WTC11 (cell line): ENCODE data around the gene ATP2B2.

Experiments used
- CREB1 ChIP-seq: sonication (generic); formaldehyde crosslinking; IDR thresholded peaks from 2 replicates; pipeline ENCODE4 v1.8.0; 2023; ENCODE audit warnings: mild to moderate bottlenecking, missing genetic modification reagents
- ERG ChIP-seq: fragments of 250-450 bp; sonication (Bioruptor Pico); IDR thresholded peaks from 2 replicates; pipeline ENCODE4 v1.8.0; 2021; ENCODE audit warnings: mild to moderate bottlenecking
- NR3C1 ChIP-seq: sonication (generic); formaldehyde crosslinking; conservative IDR thresholded peaks from 2 replicates; pipeline ENCODE4 v1.8.1; 2023; ENCODE audit warnings: low read depth, mild to moderate bottlenecking, missing genetic modification reagents
- TCF7 ChIP-seq: sonication (generic); formaldehyde crosslinking; IDR thresholded peaks from 2 replicates; pipeline ENCODE4 v1.8.0; 2022; ENCODE audit warnings: mild to moderate bottlenecking, low read depth, missing genetic modification reagents, moderate library complexity
- USF1 ChIP-seq: sonication (generic); formaldehyde crosslinking; IDR thresholded peaks from 2 replicates; pipeline ENCODE4 v1.8.0; 2022; ENCODE audit warnings: mild to moderate bottlenecking, missing genetic modification reagents
- USF2 ChIP-seq: sonication (generic); formaldehyde crosslinking; IDR thresholded peaks from 2 replicates; pipeline ENCODE4 v1.8.1; 2023; ENCODE audit warnings: mild to moderate bottlenecking, missing genetic modification reagents, moderate library complexity
- ZNF219 ChIP-seq: sonication (generic); formaldehyde crosslinking; IDR thresholded peaks from 2 replicates; pipeline ENCODE4 v1.8.0; 2023; ENCODE audit warnings: missing genetic modification reagents, mild to moderate bottlenecking, borderline replicate concordance
- ZNF425 ChIP-seq: fragments of 250-450 bp; sonication (Bioruptor Pico); conservative IDR thresholded peaks from 2 replicates; pipeline ENCODE4 v1.9.0; 2021; ENCODE audit warnings: mild to moderate bottlenecking
- TF ChIP-seq, protein P1 (sequence below): sonication (generic); formaldehyde crosslinking; IDR thresholded peaks from 2 replicates; pipeline ENCODE4 v1.8.1; 2023; ENCODE audit warnings: mild to moderate bottlenecking, missing genetic modification reagents, moderate library complexity
- TF ChIP-seq, protein P2 (sequence below): fragments of 200-600 bp; IDR thresholded peaks from 2 replicates; pipeline ENCODE4 v1.8.0; 2022; ENCODE audit warnings: antibody characterized with exemption
- TF ChIP-seq, protein P3 (sequence below): sonication (generic); formaldehyde crosslinking; conservative IDR thresholded peaks from 2 replicates; pipeline ENCODE4 v1.8.1; 2022; ENCODE audit warnings: mild to moderate bottlenecking, missing genetic modification reagents
- TF ChIP-seq, protein P4 (sequence below): sonication (generic); formaldehyde crosslinking; IDR thresholded peaks from 2 replicates; pipeline ENCODE4 v1.8.1; 2022; ENCODE audit warnings: mild to moderate bottlenecking, moderate library complexity, missing genetic modification reagents

GRCh38 chr3:10470120-10471053 lies 35.0 kb downstream of the ATP2B2 start:
- TF ChIP-seq, protein P1, sequence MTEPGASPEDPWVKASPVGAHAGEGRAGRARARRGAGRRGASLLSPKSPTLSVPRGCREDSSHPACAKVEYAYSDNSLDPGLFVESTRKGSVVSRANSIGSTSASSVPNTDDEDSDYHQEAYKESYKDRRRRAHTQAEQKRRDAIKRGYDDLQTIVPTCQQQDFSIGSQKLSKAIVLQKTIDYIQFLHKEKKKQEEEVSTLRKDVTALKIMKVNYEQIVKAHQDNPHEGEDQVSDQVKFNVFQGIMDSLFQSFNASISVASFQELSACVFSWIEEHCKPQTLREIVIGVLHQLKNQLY (CRISPR knock-in tag) = no peak
- TF ChIP-seq, protein P2, sequence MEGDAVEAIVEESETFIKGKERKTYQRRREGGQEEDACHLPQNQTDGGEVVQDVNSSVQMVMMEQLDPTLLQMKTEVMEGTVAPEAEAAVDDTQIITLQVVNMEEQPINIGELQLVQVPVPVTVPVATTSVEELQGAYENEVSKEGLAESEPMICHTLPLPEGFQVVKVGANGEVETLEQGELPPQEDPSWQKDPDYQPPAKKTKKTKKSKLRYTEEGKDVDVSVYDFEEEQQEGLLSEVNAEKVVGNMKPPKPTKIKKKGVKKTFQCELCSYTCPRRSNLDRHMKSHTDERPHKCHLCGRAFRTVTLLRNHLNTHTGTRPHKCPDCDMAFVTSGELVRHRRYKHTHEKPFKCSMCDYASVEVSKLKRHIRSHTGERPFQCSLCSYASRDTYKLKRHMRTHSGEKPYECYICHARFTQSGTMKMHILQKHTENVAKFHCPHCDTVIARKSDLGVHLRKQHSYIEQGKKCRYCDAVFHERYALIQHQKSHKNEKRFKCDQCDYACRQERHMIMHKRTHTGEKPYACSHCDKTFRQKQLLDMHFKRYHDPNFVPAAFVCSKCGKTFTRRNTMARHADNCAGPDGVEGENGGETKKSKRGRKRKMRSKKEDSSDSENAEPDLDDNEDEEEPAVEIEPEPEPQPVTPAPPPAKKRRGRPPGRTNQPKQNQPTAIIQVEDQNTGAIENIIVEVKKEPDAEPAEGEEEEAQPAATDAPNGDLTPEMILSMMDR = no peak
- TF ChIP-seq CREB1 (CRISPR knock-in tag) (no peak), NR3C1 (no peak), ZNF219 (CRISPR knock-in tag) (no peak), ERG (no peak), USF1 (CRISPR knock-in tag) (no peak), ZNF425 (no peak), USF2 (CRISPR knock-in tag) (no peak), TCF7 (CRISPR knock-in tag) (no peak)
- TF ChIP-seq, protein P3, sequence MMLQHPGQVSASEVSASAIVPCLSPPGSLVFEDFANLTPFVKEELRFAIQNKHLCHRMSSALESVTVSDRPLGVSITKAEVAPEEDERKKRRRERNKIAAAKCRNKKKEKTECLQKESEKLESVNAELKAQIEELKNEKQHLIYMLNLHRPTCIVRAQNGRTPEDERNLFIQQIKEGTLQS (CRISPR knock-in tag) = no peak
- TF ChIP-seq, protein P4, sequence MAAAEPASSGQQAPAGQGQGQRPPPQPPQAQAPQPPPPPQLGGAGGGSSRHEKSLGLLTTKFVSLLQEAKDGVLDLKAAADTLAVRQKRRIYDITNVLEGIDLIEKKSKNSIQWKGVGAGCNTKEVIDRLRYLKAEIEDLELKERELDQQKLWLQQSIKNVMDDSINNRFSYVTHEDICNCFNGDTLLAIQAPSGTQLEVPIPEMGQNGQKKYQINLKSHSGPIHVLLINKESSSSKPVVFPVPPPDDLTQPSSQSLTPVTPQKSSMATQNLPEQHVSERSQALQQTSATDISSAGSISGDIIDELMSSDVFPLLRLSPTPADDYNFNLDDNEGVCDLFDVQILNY (CRISPR knock-in tag) = no peak
